Measurements from ENCODE around the gene SLC44A3. TPM values are rescaled to one million over a fixed set of nuclear protein-coding genes. Genes with fewer than 3 reads are reported as not detected.

Gene SLC44A3
- total and polyA plus RNA-seq, 2 of the 13 experiments (the other 11 are each of a cell fraction or from before 2014, with no cell fraction given): 6.8 to 14.1 TPM

- Histone ChIP-seq H2AFZ (ENCODE audit: low read length) (no peak overlapping the region), H3K9me3 (ENCODE audit: low read length) (no peaks in the 10 kb centered on the region), H3K4me3 (replicated peaks in 1 of 3; ENCODE audit: insufficient read depth in 1 of 3, low read depth in 2 of 3, low read length in 3 of 3) (no peak overlapping the region), H3K27me3 (ENCODE audit: control insufficient read depth in 1 of 2, insufficient read depth in 2 of 2, low read length in 2 of 2) (no peaks in the 10 kb centered on the region), H3K9ac (ENCODE audit: insufficient read depth, low read depth, low read length) (no peak overlapping the region), H3K4me1 (ENCODE audit: insufficient read depth, low read length) (peaks cover 20% of the 10 kb centered on the region), H3K79me2 (ENCODE audit: insufficient read depth, low read length) (no peaks in the 10 kb centered on the region), H3K36me3 (replicated peaks in 1 of 2; ENCODE audit: control insufficient read depth in 1 of 2, insufficient read depth in 2 of 2, low read length in 2 of 2) (peaks cover 0 to 4% of the 10 kb centered on the region in 2 experiments; a peak in 1 of 5 replicates), H4K20me1 (ENCODE audit: insufficient read depth, low read length) (no peaks in the 10 kb centered on the region), H3K4me2 (ENCODE audit: low read depth, low read length) (no peak overlapping the region), H3K27ac (ENCODE audit: extremely low read length, insufficient read depth, low read length) (no peak overlapping the region)
- 52% methylated on average over 1 of the region's 1 CpG for WGBS (ENCODE audit: low lambda C conversion rate)
- CTCF ChIA-PET (ENCODE audit: low intra/inter-chr PET ratio, low total read pairs): no interaction called here
- POLR2A ChIA-PET: no interaction called here
- ATAC-seq: no peak
- intact Hi-C loops (cut with micrococcal nuclease; ENCODE audit: unreplicated experiment): no loop called here
- FAIRE-seq: no peak
- DNase-seq (ENCODE audit: low spot score): no peak
- BruUV-seq (replicated peaks): no TSS peak
- in situ Hi-C loops (cut with HindIII; ENCODE audit: extremely low pct_ligation_motif_present, low pct_unique_long_range_greater_than_20kb): no loop called here
- TF ChIP-seq CBFB (CRISPR knock-in tag; IDR thresholded peaks at IDR 0.05): no peak
- TF ChIP-seq ZSCAN30 (CRISPR knock-in tag; IDR thresholded peaks at IDR 0.05): no peak
- TF ChIP-seq HMG20B (CRISPR knock-in tag; conservative IDR thresholded peaks at IDR 0.05): no peak
- no peak for TF ChIP-seq MAF1 (CRISPR knock-in tag; IDR thresholded peaks at IDR 0.05; ENCODE audit: borderline replicate concordance)
- no peak for TF ChIP-seq PAX8 (CRISPR knock-in tag; IDR thresholded peaks at IDR 0.05; ENCODE audit: borderline replicate concordance)
- no peak for TF ChIP-seq ZNF709 (CRISPR knock-in tag; IDR thresholded peaks at IDR 0.05)
- TF ChIP-seq CENPBD1 (CRISPR knock-in tag; IDR thresholded peaks at IDR 0.05; ENCODE audit: borderline replicate concordance, low read depth): no peak
- no peak for TF ChIP-seq TFE3 (CRISPR knock-in tag; IDR thresholded peaks at IDR 0.05)
- TF ChIP-seq CSRNP1 (CRISPR knock-in tag; IDR thresholded peaks at IDR 0.05): no peak
- TF ChIP-seq SNAPC4 (CRISPR knock-in tag; IDR thresholded peaks at IDR 0.05): no peak
- no peak for TF ChIP-seq HNF1B (CRISPR knock-in tag; IDR thresholded peaks at IDR 0.05)
- no peak for TF ChIP-seq ZNF550 (CRISPR knock-in tag; IDR thresholded peaks at IDR 0.05; ENCODE audit: borderline replicate concordance)
- TF ChIP-seq CHD2 (IDR thresholded peaks at IDR 0.05; ENCODE audit: low read depth, low read length): no peak
- TF ChIP-seq JARID2 (CRISPR knock-in tag; IDR thresholded peaks at IDR 0.05; ENCODE audit: insufficient replicate concordance): no peak
- no peak for TF ChIP-seq POGZ (CRISPR knock-in tag; IDR thresholded peaks at IDR 0.05)
Measured at GRCh38 chr1:94937820-94938219, 117.7 kb downstream of the SLC44A3 start.

Data from HepG2 (cell line).